ENCODE data around the gene TRIM71.

Gene TRIM71

DNA sequence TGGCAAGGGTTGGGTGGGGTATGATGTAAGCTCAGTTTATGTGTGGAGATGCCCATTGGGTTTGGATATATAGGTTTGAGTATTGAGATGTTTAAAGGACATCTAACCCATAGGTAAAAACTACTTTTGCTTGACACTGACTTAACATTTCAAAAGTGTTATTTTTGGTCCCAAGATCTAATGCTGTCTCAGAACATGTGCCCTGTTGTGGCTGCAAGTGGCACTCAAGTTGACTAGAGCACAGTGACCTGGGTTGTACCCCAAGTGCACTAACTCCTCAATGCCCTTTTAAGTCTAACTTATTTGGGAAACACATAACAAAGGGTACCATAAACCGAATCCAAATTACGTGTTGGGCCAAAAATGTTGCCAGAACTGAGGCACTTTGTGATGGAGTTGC, 77.2 kb downstream of the TRIM71 start:
- no peak for DNase-seq
- Histone ChIP-seq H3K36me3 (no peaks in the 10 kb centered on the region), H3K27me3 (ENCODE audit: insufficient read depth, low read depth, severe bottlenecking) (no peaks in the 10 kb centered on the region), H3K27ac (no peak overlapping the region), H3K9me3 (ENCODE audit: severe bottlenecking) (no peaks in the 10 kb centered on the region), H3K4me3 (ENCODE audit: low read depth, low read length) (no peak overlapping the region)
- TF ChIP-seq, protein P1, sequence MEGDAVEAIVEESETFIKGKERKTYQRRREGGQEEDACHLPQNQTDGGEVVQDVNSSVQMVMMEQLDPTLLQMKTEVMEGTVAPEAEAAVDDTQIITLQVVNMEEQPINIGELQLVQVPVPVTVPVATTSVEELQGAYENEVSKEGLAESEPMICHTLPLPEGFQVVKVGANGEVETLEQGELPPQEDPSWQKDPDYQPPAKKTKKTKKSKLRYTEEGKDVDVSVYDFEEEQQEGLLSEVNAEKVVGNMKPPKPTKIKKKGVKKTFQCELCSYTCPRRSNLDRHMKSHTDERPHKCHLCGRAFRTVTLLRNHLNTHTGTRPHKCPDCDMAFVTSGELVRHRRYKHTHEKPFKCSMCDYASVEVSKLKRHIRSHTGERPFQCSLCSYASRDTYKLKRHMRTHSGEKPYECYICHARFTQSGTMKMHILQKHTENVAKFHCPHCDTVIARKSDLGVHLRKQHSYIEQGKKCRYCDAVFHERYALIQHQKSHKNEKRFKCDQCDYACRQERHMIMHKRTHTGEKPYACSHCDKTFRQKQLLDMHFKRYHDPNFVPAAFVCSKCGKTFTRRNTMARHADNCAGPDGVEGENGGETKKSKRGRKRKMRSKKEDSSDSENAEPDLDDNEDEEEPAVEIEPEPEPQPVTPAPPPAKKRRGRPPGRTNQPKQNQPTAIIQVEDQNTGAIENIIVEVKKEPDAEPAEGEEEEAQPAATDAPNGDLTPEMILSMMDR (IDR thresholded peaks at IDR 0.05; ENCODE audit: low read depth, low read length) = no peak

DNA sequence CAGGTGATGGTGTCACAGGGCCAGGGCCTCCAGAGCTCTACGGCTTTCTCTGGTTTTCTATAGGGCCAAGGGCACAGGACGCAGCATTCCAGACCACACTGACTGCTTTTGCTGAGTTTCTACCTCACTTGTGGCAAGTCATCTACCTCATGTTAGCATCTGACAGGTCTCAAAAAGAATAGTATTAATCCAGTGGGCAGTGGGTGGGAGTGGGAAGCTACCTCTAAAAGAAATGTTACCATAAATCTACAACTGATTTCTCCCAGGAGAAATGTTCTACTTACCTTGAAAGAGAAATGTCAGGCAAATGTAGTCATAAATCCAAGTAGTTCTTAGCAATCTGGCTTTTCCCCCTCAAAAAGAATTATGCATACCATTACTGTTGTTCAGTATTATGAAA, 77.9 kb downstream of the TRIM71 start:
- TF ChIP-seq, protein P1 (IDR thresholded peaks at IDR 0.05; ENCODE audit: low read depth, low read length) = no peak
- H3K9me3 ChIP-seq (ENCODE audit: severe bottlenecking) = no peaks in the 10 kb centered on the region
- DNase-seq = no peak
- H3K4me3 ChIP-seq (ENCODE audit: low read depth, low read length) = no peak overlapping the region
- H3K27ac ChIP-seq = no peak overlapping the region
- H3K27me3 ChIP-seq (ENCODE audit: insufficient read depth, low read depth, severe bottlenecking) = no peaks in the 10 kb centered on the region
- H3K36me3 ChIP-seq = no peaks in the 10 kb centered on the region

DNA sequence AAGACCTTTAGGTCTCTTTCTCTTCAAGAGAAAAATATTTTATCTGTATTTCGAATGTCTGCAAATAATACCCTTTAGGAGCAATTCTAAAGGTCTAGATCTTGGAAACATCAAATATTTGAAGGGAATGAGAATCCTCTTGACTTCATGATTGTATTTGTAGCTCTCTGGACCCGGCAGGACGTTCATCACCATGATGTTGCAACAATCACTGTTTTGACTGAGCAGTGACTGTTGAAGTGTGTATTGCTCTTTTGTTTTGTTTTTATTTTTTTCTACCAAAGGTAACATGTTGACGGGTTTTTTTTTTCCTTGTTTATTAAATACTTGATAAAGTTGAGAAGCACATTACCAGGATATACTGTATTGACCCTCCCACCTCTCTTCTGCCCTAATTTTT, 78.3 kb downstream of the TRIM71 start:
- Histone ChIP-seq H3K36me3 (no peaks in the 10 kb centered on the region), H3K27ac (no peak overlapping the region), H3K27me3 (ENCODE audit: insufficient read depth, low read depth, severe bottlenecking) (no peaks in the 10 kb centered on the region), H3K4me3 (ENCODE audit: low read depth, low read length) (no peak overlapping the region), H3K9me3 (ENCODE audit: severe bottlenecking) (no peaks in the 10 kb centered on the region)
- no peak for DNase-seq
- TF ChIP-seq, protein P1 (IDR thresholded peaks at IDR 0.05; ENCODE audit: low read depth, low read length) = no peak

DNA sequence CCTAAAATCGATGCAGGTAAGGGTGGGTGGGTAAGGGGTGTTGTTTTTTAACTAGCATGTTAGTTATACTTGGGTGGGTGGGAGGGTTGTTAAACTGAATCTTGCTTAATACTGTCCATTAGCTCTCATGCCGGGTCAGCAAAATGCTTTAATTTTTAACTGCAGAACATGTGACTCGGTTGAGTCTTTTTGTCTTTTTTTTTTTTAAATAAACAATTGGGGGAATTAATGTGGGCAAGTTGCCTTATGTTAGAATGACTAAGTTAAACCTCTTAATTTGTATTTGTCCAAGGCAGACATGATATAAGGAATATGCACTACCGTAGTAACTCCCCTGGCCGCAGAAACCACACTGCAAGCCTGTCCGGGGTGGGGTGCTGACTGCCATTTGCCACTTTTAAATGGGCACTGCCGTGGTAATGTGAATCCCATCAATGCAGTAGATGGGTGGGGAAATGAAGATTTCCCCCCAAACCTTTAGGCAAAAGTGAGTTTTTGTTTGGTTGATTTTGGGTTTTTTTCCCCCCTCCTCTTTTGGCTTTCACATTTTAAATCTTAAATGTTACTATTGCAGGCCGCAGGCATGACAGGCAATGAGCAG, 79.3 kb downstream of the TRIM71 start:
- Histone ChIP-seq H3K4me3 (ENCODE audit: low read depth, low read length) (no peak overlapping the region), H3K36me3 (no peaks in the 10 kb centered on the region), H3K27me3 (ENCODE audit: insufficient read depth, low read depth, severe bottlenecking) (no peaks in the 10 kb centered on the region), H3K9me3 (ENCODE audit: severe bottlenecking) (no peaks in the 10 kb centered on the region), H3K27ac (no peak overlapping the region)
- DNase-seq = no peak
- TF ChIP-seq, protein P1 (IDR thresholded peaks at IDR 0.05; ENCODE audit: low read depth, low read length) = no peak

DNA sequence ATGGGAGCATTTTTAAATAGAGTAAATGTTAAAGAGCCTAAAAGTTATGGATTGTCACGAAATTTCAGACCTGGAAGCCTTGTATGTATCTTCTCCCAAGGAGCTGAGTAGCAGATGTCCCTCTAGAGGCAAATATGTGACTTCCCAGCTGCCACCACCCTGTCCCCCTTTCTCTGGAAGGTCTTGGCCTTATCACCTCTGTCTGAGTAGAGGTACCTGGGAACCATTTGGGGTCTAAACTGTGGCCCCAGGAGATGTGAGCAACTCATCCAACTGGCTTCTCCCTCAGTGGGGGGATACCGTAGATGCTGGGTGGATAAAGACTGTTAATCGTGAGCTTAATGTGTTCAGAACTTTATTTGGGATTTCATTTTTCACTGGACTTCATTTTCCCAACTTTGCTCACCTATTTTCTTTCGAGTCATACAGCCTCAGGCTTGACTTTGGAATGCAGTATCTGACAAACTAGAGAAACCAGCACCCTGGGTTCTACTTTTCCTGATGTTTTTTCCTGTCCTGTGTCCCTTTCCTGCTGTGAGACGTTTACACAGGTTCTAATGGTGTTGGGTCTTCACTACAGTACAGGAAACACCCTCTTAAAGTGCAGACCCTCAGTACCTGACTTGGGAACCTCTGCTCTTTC, 80.3 kb downstream of the TRIM71 start:
- no peak overlapping the region for H3K27ac ChIP-seq
- TF ChIP-seq, protein P1 (IDR thresholded peaks at IDR 0.05; ENCODE audit: low read depth, low read length) = peak; percentile 42; the same call in 1 of the 2 replicates
- no peak overlapping the region for H3K4me3 ChIP-seq (ENCODE audit: low read depth, low read length)
- no peak for DNase-seq
- H3K27me3 ChIP-seq (ENCODE audit: insufficient read depth, low read depth, severe bottlenecking) = no peaks in the 10 kb centered on the region
- H3K36me3 ChIP-seq = no peaks in the 10 kb centered on the region
- no peaks in the 10 kb centered on the region for H3K9me3 ChIP-seq (ENCODE audit: severe bottlenecking)

DNA sequence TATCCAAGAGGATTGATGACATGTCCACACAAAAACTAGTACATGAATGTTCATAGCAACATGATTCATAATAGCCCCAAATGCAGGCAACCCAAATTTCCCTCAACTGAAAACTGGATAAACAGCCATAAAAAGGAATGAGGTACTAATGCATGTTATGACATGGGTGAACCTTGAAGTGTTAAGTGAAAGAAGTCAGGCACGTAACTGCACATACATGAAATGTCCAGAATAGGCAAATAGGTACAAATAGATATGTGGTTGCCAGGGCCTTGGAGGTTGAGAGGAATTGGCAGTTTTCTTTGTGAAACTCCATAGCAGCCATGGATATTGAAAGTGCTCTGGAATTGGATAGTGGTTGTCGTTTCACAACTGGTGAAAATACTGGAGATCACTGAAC, 81.5 kb downstream of the TRIM71 start:
- TF ChIP-seq, protein P1 (IDR thresholded peaks at IDR 0.05; ENCODE audit: low read depth, low read length) = no peak
- Histone ChIP-seq H3K27me3 (ENCODE audit: insufficient read depth, low read depth, severe bottlenecking) (no peaks in the 10 kb centered on the region), H3K27ac (no peak overlapping the region), H3K36me3 (no peaks in the 10 kb centered on the region), H3K4me3 (ENCODE audit: low read depth, low read length) (no peak overlapping the region), H3K9me3 (ENCODE audit: severe bottlenecking) (no peaks in the 10 kb centered on the region)
- no peak for DNase-seq

All from WERI-Rb-1 (cell line).